ENCODE measurements around the gene PTPN14.

The PTPN14 gene

DNA sequence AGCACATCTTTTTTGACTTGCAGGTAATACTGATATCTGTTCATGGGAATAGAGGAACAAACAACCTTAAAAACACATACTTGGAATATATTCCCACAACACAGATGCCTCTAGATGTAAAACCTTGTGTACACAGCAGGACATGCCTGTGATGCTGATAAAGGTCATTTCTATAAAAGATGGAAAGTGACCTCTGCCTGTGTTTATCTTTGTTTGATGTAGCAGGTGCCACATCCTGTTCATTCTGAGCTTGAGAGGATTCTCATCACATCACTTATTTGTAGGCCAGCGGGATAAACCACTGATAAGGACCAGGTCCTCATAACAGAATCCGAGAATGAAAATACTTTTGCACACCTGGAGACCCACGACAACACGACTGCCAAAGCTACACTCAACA is 136.7 kb downstream of the PTPN14 start:
- H3K9me3 ChIP-seq (ENCODE audit: control insufficient read depth in 2 of 2, low read length in 2 of 2), result no peaks in the 10 kb centered on the region
- no peaks in the 10 kb centered on the region for H3K27me3 ChIP-seq (ENCODE audit: control insufficient read depth in 1 of 2, insufficient read depth in 2 of 2, low read length in 2 of 2)
- peaks cover 30% of the 10 kb centered on the region for H3K4me1 ChIP-seq (ENCODE audit: control insufficient read depth, insufficient read depth, low read length)
- H3K27ac ChIP-seq (ENCODE audit: low read length), result no peak overlapping the region
- no peak overlapping the region for H3K4me3 ChIP-seq (ENCODE audit: low read length in 2 of 2)
- no peaks in the 10 kb centered on the region for H3K36me3 ChIP-seq (ENCODE audit: control insufficient read depth in 2 of 2, insufficient read depth in 2 of 2, low read length in 2 of 2)
- H3K9ac ChIP-seq (ENCODE audit: low read length in 2 of 2), result no peak overlapping the region

GRCh38 chr1:214413315-214413714 is 138.1 kb downstream of the PTPN14 start:
- Histone ChIP-seq H3K9ac (ENCODE audit: low read length in 2 of 2) (no peak overlapping the region), H3K9me3 (ENCODE audit: control insufficient read depth in 2 of 2, low read length in 2 of 2) (no peaks in the 10 kb centered on the region), H3K4me3 (ENCODE audit: low read length in 2 of 2) (no peak overlapping the region), H3K27ac (ENCODE audit: low read length) (no peak overlapping the region), H3K4me1 (ENCODE audit: control insufficient read depth, insufficient read depth, low read length) (peaks cover 18% of the 10 kb centered on the region), H3K36me3 (ENCODE audit: control insufficient read depth in 2 of 2, insufficient read depth in 2 of 2, low read length in 2 of 2) (no peaks in the 10 kb centered on the region), H3K27me3 (ENCODE audit: control insufficient read depth in 1 of 2, insufficient read depth in 2 of 2, low read length in 2 of 2) (no peaks in the 10 kb centered on the region)

GRCh38 chr1:214404571-214405213 is 146.7 kb downstream of the PTPN14 start:
- H3K27me3 ChIP-seq (ENCODE audit: control insufficient read depth in 1 of 2, insufficient read depth in 2 of 2, low read length in 2 of 2), result no peaks in the 10 kb centered on the region
- no peak overlapping the region for H3K9ac ChIP-seq (ENCODE audit: low read length in 2 of 2)
- H3K4me3 ChIP-seq (ENCODE audit: low read length in 2 of 2), result no peak overlapping the region
- H3K9me3 ChIP-seq (ENCODE audit: control insufficient read depth in 2 of 2, low read length in 2 of 2), result no peaks in the 10 kb centered on the region
- no peak overlapping the region for H3K27ac ChIP-seq (ENCODE audit: low read length)
- H3K4me1 ChIP-seq (ENCODE audit: control insufficient read depth, insufficient read depth, low read length), result peaks cover 2% of the 10 kb centered on the region
- H3K36me3 ChIP-seq (ENCODE audit: control insufficient read depth in 2 of 2, insufficient read depth in 2 of 2, low read length in 2 of 2), result peaks cover 4 to 5% of the 10 kb centered on the region in 2 donors

DNA sequence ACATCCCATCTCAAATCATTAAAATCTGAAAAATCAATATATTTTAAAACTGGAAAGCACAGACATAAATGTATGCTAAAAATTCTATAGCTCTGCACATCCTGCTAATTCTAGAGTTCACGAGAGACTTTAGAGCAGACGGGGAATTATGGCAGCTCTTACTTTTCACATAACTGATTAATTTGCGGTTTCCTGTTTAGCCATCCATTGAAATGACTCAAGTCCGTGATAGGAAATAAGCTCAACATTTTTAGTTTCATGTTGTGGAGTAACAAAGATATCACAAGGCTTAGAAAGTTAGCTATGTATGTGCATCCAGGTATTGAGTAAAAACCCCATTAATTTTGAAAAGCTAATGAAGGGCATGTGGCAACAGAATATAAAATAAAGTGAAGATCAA is 147.2 kb downstream of the PTPN14 start:
- Histone ChIP-seq H3K9ac (ENCODE audit: low read length in 2 of 2) (no peak overlapping the region), H3K9me3 (ENCODE audit: control insufficient read depth in 2 of 2, low read length in 2 of 2) (no peaks in the 10 kb centered on the region), H3K27me3 (ENCODE audit: control insufficient read depth in 1 of 2, insufficient read depth in 2 of 2, low read length in 2 of 2) (no peaks in the 10 kb centered on the region), H3K4me3 (ENCODE audit: low read length in 2 of 2) (no peak overlapping the region), H3K36me3 (ENCODE audit: control insufficient read depth in 2 of 2, insufficient read depth in 2 of 2, low read length in 2 of 2) (peaks cover 4 to 5% of the 10 kb centered on the region in 2 donors), H3K27ac (ENCODE audit: low read length) (no peak overlapping the region), H3K4me1 (ENCODE audit: control insufficient read depth, insufficient read depth, low read length) (peaks cover 2% of the 10 kb centered on the region)

- Histone ChIP-seq H3K4me3 (ENCODE audit: low read length in 2 of 2) (no peak overlapping the region), H3K27ac (ENCODE audit: low read length) (no peak overlapping the region), H3K27me3 (ENCODE audit: control insufficient read depth in 1 of 2, insufficient read depth in 2 of 2, low read length in 2 of 2) (no peaks in the 10 kb centered on the region), H3K9me3 (ENCODE audit: control insufficient read depth in 2 of 2, low read length in 2 of 2) (no peaks in the 10 kb centered on the region), H3K4me1 (ENCODE audit: control insufficient read depth, insufficient read depth, low read length) (peaks cover 2% of the 10 kb centered on the region), H3K9ac (ENCODE audit: low read length in 2 of 2) (no peak overlapping the region), H3K36me3 (ENCODE audit: control insufficient read depth in 2 of 2, insufficient read depth in 2 of 2, low read length in 2 of 2) (peaks cover 4 to 5% of the 10 kb centered on the region in 2 donors)
Measured at GRCh38 chr1:214403431-214403830, 148.0 kb downstream of the PTPN14 start.

GRCh38 chr1:214402613-214403083 is 148.8 kb downstream of the PTPN14 start:
- no peak overlapping the region for H3K4me3 ChIP-seq (ENCODE audit: low read length in 2 of 2)
- no peak overlapping the region for H3K27ac ChIP-seq (ENCODE audit: low read length)
- peaks cover 4 to 5% of the 10 kb centered on the region in 2 donors for H3K36me3 ChIP-seq (ENCODE audit: control insufficient read depth in 2 of 2, insufficient read depth in 2 of 2, low read length in 2 of 2)
- H3K9ac ChIP-seq (ENCODE audit: low read length in 2 of 2), result no peak overlapping the region
- H3K4me1 ChIP-seq (ENCODE audit: control insufficient read depth, insufficient read depth, low read length), result peaks cover 2% of the 10 kb centered on the region
- H3K27me3 ChIP-seq (ENCODE audit: control insufficient read depth in 1 of 2, insufficient read depth in 2 of 2, low read length in 2 of 2), result no peaks in the 10 kb centered on the region
- H3K9me3 ChIP-seq (ENCODE audit: control insufficient read depth in 2 of 2, low read length in 2 of 2), result no peaks in the 10 kb centered on the region

GRCh38 chr1:214401666-214402065 is 149.7 kb downstream of the PTPN14 start:
- no peak overlapping the region for H3K4me3 ChIP-seq (ENCODE audit: low read length in 2 of 2)
- no peaks in the 10 kb centered on the region for H3K9me3 ChIP-seq (ENCODE audit: control insufficient read depth in 2 of 2, low read length in 2 of 2)
- no peaks in the 10 kb centered on the region for H3K27me3 ChIP-seq (ENCODE audit: control insufficient read depth in 1 of 2, insufficient read depth in 2 of 2, low read length in 2 of 2)
- H3K9ac ChIP-seq (ENCODE audit: low read length in 2 of 2), result no peak overlapping the region
- no peak overlapping the region for H3K27ac ChIP-seq (ENCODE audit: low read length)
- H3K36me3 ChIP-seq (ENCODE audit: control insufficient read depth in 2 of 2, insufficient read depth in 2 of 2, low read length in 2 of 2), result peaks cover 4 to 5% of the 10 kb centered on the region in 2 donors
- peaks cover 2% of the 10 kb centered on the region for H3K4me1 ChIP-seq (ENCODE audit: control insufficient read depth, insufficient read depth, low read length)

- Histone ChIP-seq H3K27ac (ENCODE audit: low read length) (no peak overlapping the region), H3K9me3 (ENCODE audit: control insufficient read depth in 2 of 2, low read length in 2 of 2) (no peaks in the 10 kb centered on the region), H3K36me3 (ENCODE audit: control insufficient read depth in 2 of 2, insufficient read depth in 2 of 2, low read length in 2 of 2) (peaks cover 4 to 7% of the 10 kb centered on the region in 2 donors), H3K4me1 (ENCODE audit: control insufficient read depth, insufficient read depth, low read length) (peaks cover 2% of the 10 kb centered on the region), H3K9ac (ENCODE audit: low read length in 2 of 2) (no peak overlapping the region), H3K4me3 (ENCODE audit: low read length in 2 of 2) (no peak overlapping the region), H3K27me3 (ENCODE audit: control insufficient read depth in 1 of 2, insufficient read depth in 2 of 2, low read length in 2 of 2) (no peaks in the 10 kb centered on the region)
Measured at GRCh38 chr1:214400131-214400530, 151.3 kb downstream of the PTPN14 start.

DNA sequence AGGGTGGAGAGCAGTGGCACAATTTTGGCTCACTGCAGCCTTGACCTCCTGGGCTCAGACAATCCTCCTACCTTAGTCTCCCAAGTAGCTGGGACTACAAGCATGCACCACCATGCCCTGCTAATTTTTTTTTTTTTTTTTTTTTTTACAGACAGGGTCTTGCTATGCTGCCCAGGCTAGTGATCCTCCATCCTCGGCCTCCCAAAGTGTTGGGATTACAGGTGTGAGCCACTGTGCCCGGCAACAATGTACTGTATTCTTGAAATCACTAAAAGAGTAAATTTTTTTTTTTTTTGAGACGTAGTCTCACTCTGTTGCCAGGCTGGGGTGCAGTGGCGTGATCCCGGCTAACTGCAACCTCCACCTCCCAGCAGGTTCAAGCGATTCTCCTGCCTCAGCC is 152.9 kb downstream of the PTPN14 start:
- Histone ChIP-seq H3K4me3 (ENCODE audit: low read length in 2 of 2) (no peak overlapping the region), H3K27ac (ENCODE audit: low read length) (no peak overlapping the region), H3K36me3 (ENCODE audit: control insufficient read depth in 2 of 2, insufficient read depth in 2 of 2, low read length in 2 of 2) (peaks cover 9 to 11% of the 10 kb centered on the region in 2 donors), H3K27me3 (ENCODE audit: control insufficient read depth in 1 of 2, insufficient read depth in 2 of 2, low read length in 2 of 2) (no peaks in the 10 kb centered on the region), H3K9ac (ENCODE audit: low read length in 2 of 2) (no peak overlapping the region), H3K4me1 (ENCODE audit: control insufficient read depth, insufficient read depth, low read length) (peaks cover 2% of the 10 kb centered on the region), H3K9me3 (ENCODE audit: control insufficient read depth in 2 of 2, low read length in 2 of 2) (no peaks in the 10 kb centered on the region)

- Histone ChIP-seq H3K27ac (ENCODE audit: low read length) (no peak overlapping the region), H3K9ac (ENCODE audit: low read length in 2 of 2) (no peak overlapping the region), H3K4me3 (ENCODE audit: low read length in 2 of 2) (no peak overlapping the region), H3K27me3 (ENCODE audit: control insufficient read depth in 1 of 2, insufficient read depth in 2 of 2, low read length in 2 of 2) (no peaks in the 10 kb centered on the region), H3K9me3 (ENCODE audit: control insufficient read depth in 2 of 2, low read length in 2 of 2) (no peaks in the 10 kb centered on the region), H3K4me1 (ENCODE audit: control insufficient read depth, insufficient read depth, low read length) (no peaks in the 10 kb centered on the region), H3K36me3 (ENCODE audit: control insufficient read depth in 2 of 2, insufficient read depth in 2 of 2, low read length in 2 of 2) (peaks cover 17 to 19% of the 10 kb centered on the region in 2 donors)
Measured at GRCh38 chr1:214397497-214397896, 153.9 kb downstream of the PTPN14 start.

GRCh38 chr1:214396330-214396729 is 155.1 kb downstream of the PTPN14 start:
- H3K4me1 ChIP-seq (ENCODE audit: control insufficient read depth, insufficient read depth, low read length), result no peaks in the 10 kb centered on the region
- no peak overlapping the region for H3K4me3 ChIP-seq (ENCODE audit: low read length in 2 of 2)
- H3K36me3 ChIP-seq (ENCODE audit: control insufficient read depth in 2 of 2, insufficient read depth in 2 of 2, low read length in 2 of 2), result peaks cover 13 to 25% of the 10 kb centered on the region in 2 donors

More at GRCh38 chr1:214396330-214396729, 155.1 kb downstream of the PTPN14 start:
- Histone ChIP-seq H3K9me3 (ENCODE audit: control insufficient read depth in 2 of 2, low read length in 2 of 2) (no peaks in the 10 kb centered on the region), H3K27me3 (ENCODE audit: control insufficient read depth in 1 of 2, insufficient read depth in 2 of 2, low read length in 2 of 2) (no peaks in the 10 kb centered on the region), H3K9ac (ENCODE audit: low read length in 2 of 2) (no peak overlapping the region), H3K27ac (ENCODE audit: low read length) (no peak overlapping the region)
